ENCODE data around the gene USP38.
A peak's percentile ranks its signal among the peaks of the same experiment; 100 is the strongest.
"Not testable (repeated sequence)": the region's sequence is repeated elsewhere in the genome, so short reads cannot be mapped to it uniquely, and the experiment has no call there.

The USP38 gene

DNA sequence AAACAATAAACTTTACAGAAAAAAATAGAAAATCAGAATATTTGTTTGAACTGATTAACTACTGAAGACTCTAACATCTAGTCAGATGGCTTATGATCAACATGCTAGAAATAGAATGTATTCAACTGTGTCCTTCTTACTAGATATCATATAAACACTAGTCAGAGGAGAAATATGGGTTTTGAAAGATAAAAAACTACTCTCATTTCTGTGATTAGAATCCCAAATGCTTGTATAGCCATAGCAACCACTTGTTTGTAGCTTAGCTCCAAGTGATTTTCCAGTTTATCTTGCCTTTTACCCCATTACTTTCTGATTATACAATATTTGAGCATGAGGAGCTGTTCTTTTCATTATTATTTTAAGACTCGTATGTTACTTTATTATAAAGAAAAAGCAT lies 31.2 kb downstream of the USP38 start:
- DNase-seq (ENCODE audit: low spot score), result no peak

DNA sequence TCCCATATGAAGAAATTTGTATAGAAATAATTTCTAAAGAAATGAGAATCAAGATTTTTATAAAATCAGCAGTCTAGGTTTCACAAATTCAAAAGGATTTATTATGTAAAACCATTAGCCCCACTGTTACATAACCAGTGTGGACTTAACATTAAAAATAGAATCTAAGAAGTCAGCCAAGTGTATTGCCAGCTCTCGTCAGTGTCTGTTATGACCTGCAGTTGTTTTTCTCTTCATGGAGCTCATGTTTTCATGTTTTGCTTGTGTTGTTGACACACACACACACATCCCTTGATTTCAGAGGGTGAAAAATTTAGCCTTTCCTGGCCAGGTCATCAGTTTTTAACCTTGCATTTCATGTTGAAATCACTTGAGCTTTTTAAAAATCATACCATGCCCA lies 39.5 kb downstream of the USP38 start:
- DNase-seq (ENCODE audit: low spot score), result no peak

DNA sequence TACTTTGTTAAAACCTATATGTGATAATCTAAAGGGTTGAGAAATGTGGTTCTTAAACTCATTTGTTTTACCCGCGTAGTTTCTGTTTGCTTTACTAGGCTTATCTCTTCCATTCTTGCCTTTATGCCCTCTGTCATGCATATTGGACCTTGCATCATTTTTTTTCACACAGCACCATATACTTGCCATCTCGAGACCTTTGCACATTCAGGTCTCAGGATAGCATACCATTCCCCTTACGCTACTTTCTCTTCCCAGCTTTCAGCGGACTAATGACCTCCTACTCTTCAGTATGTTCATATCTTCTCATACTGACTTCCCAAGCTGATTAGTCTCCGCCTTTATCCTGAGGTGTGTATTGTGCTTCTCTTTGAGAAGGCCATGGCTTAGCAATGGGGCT lies 40.5 kb downstream of the USP38 start:
- DNase-seq (ENCODE audit: low spot score), result no peak

DNA sequence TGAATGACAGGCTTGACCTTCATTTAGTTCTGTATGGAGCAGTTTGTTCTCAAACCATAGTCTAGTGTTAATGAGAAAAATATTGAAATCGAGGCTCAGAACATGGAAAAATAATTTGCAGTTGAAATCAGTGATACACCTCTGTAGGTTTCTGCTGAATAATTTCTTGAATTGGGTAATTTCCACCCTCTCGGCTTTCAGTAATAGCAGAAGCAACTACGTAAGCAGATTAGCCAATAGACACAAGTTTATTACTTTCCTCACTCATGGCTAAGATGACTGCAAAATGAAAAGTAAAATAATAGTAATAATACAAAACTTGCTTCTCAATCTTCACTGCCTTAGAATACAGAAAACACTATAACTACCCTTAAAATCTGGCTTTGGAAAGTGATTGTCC lies 46.0 kb downstream of the USP38 start:
- DNase-seq (ENCODE audit: low spot score), result no peak

DNA sequence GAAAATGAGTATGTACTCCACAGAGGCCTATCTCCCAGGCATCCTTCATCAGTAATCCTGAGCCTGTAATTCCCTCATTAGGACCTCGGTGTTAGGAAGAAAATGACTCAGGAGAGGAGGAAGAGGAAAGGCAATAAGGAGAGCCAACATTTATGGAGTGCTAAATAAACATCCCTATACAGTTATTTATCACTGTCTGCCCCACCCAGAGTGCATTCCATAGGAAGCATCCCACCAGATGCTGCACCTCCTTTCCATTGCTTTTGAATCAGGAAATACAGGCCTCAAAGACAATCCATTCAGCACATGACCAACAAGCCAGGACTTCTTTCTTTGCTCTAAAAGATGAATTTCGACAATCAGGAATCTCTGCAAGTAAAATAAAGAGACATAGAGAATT lies 47.6 kb downstream of the USP38 start:
- DNase-seq (ENCODE audit: low spot score), result no peak

DNA sequence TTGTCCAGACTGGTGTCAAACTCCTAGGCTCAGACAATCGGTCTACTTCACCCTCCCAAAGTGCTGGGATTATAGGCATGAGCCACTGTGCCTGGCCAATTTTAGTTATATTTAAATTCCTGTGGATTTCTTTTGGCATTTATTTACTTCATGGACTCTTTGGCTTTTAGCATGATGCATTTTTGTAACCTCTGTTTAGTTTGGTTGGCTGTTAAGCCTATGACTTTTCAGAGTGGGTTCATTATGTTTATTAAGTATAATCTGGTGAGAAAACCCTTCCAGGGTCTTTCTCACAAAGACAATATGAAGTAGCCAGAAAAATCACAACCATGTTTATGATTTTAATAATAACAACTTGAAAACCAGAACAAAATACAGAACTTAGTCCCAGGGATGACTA lies 49.4 kb downstream of the USP38 start:
- DNase-seq (ENCODE audit: low spot score), result no peak

DNA sequence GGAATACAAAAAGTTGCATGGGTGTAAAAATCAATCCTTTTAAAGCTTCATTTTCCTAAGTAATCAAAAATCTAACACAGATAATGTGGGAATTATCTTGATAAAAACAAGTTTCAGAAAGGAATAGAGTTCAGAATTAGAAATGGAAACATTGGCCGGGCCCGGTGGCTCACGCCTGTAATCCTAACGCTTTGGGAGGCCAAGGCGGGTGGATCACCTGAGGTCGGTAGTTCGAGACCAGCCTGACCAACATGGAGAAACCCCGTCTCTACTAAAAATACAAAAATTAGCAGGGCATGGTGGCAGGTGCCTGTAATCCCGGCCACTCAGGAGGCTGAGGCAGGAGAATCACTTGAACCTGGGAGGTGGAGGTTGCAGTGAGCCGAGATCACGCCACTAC lies 52.5 kb downstream of the USP38 start:
- DNase-seq (ENCODE audit: low spot score), result not testable (repeated sequence)

DNA sequence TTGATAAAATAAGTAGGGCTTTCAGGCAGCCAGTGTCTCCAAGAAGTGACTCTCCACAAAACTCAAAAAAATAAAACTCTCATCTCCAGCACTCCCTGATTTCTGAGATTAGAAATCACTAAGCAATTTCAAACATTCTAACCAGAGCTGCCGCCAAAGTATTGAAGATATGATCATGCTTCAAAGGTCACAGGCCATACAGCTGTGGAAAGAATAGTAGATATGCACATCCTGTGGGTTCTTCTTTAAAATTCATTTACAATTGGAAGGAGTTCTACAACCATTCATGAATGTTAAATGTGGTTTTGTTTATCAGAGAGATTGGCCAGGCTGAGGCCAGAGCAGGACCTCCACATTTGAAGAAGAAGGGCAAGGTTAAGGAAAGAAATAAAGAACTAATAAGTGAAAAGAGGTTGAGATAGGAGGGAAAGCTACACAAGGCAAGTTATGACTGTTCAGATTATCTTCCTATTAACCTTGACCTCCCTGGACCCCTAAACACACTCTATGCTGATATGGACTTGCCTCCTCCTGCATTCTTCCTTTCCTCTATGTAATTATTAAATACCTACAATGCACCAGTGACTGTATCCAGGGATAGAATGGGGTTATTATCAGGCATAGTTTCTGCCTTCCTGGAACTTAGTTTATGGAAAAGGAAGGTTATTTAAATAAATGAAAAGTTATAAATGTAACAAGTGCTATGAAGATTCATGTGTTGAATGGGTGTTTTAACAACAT lies 56.4 kb downstream of the USP38 start:
- peak; percentile 18 for DNase-seq (ENCODE audit: low spot score)

DNA sequence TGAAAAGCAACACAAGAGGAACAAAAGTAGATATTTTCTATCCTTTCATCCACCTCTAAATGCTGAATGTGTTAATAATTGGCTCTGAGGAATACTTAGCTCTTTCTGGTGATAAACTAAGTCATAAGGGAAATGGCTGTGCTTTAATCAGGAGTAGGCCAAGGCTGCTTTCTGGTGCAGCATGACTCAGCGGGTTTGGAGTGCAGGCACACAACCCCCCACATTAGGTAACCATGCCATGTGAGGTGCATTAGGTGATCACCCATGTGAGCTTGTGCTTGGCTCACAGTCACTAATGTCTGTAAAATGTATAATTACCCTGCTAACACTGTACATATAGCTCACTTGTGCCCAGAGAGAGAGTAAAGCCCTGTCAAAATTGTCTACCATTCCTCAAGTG lies 57.2 kb downstream of the USP38 start:
- peak; percentile 87 for DNase-seq (ENCODE audit: low spot score)

DNA sequence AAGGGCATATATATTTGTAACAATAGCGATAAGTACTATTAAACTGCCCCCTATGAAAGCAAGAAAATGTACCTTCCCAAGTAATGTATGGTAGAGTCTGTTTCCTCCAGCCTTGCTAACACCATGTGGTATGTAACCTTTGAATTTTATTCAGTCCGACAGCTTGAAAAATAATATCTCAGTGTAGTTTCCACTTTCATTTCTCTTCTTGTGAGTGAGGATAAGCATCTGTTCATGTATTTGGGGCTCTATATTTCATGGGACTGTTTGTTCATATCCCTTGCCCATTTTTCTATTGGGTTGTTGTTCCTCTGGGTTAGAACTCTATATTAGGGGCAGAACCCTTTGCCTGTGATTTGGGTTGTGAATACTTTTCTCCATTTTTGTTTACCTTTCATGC lies 58.3 kb downstream of the USP38 start:
- DNase-seq (ENCODE audit: low spot score), result no peak

DNA sequence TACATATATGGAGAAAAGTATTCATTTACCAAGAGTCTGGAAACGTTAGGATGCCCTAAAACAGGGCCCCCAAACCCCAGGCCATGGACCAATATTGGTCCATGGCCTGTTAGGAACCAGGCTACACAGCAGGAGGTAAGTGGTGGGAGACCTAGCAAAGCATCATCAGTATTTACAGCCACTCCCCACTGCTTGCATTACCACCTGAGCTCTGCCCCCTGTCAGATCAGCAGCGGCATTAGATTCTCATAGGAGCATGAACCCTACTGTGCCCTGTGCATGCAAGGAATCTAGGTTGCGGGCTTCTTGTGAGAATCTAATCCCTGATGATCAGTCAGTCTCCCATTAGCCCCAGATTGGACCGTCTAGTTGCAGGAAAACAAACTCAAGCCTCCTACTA lies 62.3 kb downstream of the USP38 start:
- DNase-seq (ENCODE audit: low spot score), result no peak

DNA sequence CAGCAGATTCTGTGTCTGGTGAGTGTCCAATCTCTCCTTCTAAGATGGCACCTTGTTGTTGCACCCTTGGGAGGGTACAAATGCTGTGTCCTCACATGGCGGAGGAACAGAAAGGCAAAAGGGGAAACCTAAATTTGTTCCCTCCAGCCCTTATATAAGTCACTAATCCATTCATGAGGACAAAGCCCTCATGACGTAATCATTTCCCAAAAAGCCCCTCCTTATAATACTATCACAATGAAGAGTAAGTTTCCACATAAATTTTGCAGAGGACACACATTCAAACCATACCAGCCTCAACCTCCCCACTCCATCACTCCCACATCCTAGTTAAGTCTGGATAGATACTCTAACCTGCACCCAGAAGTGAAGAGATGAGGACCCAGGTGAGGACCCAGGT lies 63.1 kb downstream of the USP38 start:
- no peak for DNase-seq (ENCODE audit: low spot score)

DNA sequence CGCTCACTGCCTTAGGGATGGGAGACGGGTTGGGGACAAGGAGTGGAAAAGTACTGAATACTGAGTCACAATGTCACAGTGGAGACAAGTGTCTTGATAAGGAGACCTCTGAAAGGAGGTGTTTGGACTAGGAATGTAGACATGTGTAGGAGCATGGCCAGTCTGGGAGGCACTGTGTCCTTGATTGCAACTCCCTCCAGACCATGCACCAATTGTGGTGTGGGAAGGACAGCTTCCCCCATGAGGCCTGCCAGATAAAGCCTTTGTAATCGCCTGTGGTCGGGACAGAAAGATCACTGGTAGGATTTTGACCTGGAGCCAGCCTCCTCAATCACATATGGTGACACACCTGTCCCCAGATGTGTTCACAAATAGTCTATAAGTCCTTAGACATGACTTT lies 64.1 kb downstream of the USP38 start:
- no peak for DNase-seq (ENCODE audit: low spot score)

DNA sequence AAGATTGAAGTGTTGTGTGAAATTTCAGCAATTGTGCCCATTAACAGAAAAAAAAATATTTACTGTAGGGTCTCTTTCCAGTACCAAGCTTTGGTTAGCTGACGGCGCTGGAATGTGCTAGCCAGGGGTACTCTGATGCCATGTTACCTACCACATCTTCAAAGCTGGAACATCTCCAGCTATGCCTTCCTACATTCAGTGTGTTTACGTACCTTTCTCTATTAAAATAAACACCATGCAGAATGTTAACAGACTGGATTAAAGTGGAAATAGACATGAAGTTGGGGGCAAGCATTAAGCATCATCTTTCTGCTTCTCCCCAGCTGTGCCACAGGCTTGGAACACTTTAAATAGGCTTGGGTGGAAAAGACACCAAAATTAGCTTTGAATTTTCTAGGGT lies 65.9 kb downstream of the USP38 start:
- DNase-seq (ENCODE audit: low spot score), result no peak

DNA sequence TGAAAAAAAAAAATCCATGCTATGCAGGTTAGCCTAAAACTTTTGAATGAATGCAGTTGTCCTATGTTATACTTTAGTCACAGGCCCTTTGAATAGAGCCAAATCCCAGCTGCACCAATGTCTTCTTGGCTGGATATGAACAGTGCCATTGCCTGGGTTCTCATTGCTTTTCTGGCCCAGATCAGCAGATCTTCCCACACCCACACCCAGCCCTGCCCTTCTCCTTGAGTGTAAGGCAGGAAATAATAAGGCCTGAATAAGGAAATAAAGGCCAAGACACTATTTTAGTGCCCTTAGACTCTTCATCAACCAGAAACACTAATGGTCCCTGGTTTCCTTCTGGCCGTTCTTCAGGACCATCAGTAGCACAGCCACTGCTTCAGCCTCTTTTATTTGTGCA lies 66.6 kb downstream of the USP38 start:
- DNase-seq (ENCODE audit: low spot score), result peak; percentile 14

DNA sequence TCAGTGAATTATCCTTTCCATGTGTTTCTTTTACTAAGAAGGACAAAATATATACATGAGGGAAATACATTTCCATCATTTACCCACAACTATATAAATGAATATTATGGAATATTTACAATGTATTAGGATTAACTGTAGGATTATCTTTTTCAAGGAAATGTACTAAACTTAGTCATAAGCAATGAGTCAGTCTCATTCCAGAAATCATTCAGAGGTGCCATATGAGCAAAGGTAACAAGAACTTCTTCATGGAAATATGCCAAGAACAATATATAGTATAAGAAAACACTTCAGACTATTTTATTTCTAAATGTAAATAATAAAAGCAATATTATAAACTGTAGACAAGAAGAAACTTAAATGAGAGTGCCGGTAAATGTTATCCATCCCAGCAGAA lies 67.1 kb downstream of the USP38 start:
- DNase-seq (ENCODE audit: low spot score), result peak; percentile 82

DNA sequence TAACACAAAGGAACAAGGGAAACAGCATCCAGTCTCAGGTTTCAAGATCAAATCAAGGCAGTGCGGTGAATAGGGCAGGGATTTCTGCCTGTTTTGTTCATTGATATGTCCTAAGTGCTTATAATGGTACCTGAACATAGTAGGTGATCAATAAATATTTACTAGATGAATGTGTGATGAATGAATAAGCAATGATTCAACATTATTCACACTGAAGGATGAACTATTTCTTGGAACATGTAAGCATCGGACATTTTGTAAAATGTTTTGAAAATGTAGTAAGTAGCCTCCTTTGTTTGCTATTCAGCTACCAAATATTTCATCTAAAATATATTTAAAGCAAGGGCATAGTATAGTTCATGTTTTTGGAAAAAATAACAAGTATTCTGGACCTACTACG lies 67.8 kb downstream of the USP38 start:
- peak; percentile 25 for DNase-seq (ENCODE audit: low spot score)

DNA sequence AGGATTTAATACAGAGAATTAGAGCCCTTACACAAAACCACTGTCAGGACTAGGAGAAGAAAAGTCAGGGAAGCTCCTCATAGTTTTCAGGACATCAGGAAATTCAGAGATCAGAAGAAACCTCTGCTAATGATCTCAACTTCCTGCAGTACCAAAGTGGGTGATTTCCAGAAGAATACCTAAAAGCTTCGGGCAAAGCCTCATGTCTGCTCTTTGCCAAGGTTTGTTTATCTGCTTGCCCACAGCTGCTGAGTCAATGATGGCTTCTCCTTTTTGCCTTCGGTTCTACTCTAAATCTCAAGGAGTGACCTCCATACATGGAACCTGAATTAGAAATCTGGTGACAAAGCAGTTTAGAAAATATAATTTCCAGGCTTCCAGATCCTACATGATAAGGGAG lies 68.4 kb downstream of the USP38 start:
- DNase-seq (ENCODE audit: low spot score), result peak; percentile 65

DNA sequence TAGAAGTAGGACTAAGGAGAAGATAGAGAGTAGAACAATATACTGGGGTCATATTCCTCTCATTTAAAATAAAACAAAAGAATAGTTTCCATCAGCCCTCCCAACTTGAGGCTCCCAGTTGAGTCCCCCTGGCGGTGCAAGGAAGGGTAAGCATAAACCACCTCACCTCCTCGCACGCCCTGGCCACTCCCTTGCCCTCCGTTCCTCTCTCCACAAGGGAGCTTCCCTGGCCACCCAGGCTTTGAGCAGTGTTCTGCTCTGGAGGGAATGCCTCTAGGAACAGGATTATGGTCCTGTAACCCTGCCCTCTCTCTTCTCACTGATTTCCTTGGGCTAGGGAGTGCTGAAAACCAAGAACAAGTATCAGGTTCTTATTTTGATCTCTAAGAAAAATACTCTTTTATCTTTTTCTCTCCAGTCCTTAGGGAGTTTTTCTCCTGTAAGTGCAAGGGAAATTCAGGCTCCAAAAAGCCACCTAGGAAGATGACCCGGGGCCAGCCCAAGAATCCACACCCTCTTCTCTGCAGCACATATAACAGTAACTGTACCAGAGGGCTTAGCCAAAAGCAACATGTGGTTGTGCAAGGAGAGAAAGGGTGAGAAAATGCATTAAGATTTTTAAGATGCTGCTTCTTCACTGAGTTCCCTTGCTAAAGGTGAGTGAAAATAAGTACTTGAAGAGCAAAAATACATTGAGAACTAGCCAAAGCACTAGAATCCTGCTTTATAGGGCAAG lies 69.9 kb downstream of the USP38 start:
- no peak for DNase-seq (ENCODE audit: low spot score)

DNA sequence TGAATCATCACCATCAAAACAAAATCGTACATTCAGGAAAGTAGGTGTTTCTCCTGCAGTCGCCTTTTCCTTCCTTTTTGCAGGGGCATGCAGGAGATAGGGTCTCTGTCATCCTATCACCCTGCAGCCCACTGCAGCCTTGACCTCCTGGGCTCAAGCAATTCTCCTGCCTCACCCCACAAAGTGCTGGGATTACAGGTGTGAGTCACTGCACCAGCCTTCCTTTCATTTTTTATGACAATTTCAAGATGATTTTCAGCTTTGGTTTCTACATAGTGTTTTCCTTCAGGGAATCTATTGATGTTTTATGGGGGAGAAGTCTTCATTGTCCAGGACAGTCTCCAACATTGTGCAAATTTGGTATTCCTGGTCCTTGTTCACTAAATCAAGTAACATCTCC lies 71.7 kb downstream of the USP38 start:
- no peak for DNase-seq (ENCODE audit: low spot score)

DNA sequence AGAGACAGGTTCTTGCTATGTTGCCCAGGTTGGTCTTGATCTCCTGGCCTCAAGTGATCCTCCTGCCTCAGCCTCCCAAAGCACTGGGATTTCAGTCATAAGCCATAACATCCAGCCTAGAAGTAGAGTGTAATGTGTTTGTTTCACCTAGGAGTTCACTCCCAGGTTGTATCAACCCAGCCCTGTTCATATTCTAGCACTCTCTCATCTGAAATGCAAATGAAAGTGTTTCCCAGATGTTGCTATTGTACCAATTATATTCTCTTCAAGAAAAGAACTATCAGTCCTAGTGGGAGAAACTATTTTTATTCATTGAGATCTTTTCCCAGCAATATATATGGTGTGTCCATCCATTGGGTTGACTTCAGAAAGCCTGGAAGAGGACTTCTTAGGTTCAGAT lies 72.6 kb downstream of the USP38 start:
- no peak for DNase-seq (ENCODE audit: low spot score)

DNA sequence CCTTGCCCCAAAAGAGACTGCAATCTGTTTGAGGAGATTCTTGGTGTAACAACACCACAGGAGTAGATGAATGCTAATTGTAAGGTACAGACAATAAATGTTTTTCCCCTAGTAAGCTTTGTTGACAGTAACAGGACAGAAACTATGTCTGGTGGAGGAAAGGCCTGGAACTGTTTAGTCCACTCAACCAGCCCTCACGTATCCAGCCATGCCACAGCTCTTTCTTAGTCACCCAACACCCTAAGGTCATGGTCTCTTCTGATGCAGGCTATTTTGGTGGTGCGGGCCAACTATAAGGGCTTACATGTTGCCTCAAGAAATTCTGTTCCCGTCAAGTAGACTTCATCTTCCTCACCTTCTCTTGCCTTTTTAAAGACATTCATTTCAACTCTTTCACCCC lies 76.0 kb downstream of the USP38 start:
- DNase-seq (ENCODE audit: low spot score), result no peak

DNA sequence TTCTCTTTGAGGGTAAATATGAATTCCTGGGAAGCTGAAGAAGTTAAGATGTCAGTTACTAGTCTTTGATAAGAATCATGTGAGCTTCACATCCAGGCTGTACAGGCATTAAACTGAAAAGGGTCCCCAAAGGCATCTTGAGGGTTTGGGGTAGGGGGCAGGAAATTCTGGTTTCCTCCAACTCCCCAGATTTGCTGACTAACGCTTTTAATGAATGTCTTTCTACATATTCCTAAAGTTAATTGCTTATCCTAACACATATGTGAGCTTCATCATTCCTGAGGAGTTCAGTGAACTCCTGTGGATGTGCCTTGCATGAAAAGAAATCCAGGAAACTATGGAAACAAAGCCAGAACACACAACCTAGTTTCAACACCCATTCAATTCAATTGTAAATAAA lies 78.1 kb downstream of the USP38 start:
- DNase-seq (ENCODE audit: low spot score), result no peak

DNA sequence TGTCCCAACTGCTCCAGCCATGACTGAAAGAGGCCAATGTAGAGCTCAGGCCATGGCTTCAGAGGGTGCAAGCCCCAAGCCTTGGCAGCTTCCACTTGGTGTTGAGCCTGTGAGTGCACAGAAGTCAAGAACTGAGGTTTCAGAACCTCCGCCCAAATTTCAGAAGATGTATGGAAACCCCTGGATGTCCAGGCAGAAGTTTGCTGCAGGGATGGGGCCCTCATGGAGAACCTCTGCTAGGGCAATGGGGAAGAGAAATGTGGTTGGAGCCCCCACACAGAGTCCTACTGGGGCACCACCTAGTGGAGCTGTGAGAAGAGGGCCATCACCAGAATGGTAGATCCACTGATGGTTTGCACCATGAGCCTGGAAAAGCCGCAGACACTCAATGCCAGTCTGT lies 83.0 kb downstream of the USP38 start:
- DNase-seq (ENCODE audit: low spot score), result not testable (repeated sequence)
